GM21526 (cell line): Measurements from ENCODE around the gene PTCH2.
A peak's percentile ranks its signal among the peaks of the same experiment; 100 is the strongest.

Experiments
- ATAC-seq: cut with Tn5 transposase; IDR thresholded peaks from one replicate; pipeline ENCODE4 v1.9.1; 2021; ENCODE audit warnings: moderate library complexity; ENCODE audit not compliant: unreplicated experiment, low FRiP score

Gene PTCH2

DNA sequence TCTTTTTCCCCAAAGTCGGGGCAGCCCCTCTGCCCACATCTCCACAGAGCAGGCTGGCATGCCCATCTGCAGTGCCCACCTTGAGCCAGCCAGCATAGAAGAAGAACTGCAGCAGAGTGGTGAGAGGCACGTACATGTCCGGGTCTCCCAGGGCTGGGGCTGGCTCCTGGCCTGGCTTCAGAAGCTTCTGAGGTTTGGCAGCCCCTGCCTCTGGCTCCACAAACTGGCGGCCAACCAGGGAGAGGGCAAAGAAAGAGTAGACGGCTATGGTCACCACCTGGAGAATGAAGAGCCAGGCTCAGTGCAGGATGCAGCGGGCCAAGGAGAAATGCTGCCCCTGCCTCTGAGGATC, 58.0 kb downstream of the PTCH2 start:
- no peak for ATAC-seq

DNA sequence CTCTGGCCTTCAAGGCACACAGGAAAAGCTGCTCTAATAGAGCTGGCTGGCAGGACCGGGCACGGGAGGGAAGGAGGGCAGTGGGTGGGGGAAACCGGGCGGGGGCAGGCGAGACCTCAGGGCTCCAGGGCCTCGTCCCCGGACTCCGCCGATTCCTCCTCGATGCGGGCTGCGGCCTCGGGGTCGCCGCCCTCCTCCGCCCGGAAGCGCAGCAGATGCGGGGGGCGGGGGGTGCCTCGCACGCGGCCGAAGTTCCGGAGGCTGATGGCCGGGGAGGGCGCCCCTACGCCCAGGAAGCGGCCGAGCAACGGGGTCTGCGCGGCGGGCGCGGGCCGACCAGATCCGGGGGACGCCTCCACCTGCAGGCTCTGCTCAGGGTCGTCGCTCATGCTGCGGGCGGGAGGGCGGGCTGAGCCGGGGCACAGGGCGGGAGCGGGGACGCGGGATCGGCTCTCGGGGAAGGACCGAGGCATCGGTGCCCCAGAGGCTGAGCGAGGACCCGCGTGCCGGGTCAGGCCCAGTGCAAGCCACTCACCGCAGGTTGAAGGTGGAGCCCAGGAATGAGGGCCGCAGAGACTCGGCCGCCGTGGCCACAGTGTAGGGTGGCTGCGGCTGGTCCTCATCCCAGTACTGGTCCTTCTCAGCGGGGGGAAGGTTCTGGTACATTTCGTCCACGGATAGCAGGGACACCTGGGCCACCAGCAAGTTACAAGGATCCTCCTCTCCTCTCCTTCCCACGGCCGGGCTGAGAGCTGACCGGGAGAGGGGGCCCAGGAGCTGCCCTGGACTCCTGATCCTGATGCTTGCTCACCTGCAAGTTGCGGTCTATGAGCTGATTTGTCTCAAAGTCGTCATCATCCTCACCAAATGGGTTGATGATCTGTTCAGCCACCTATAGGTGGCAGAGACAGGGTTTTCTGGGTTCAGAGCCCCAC, 58.7 kb downstream of the PTCH2 start:
- ATAC-seq, result no peak

- no peak for ATAC-seq
Measured at GRCh38 chr1:44783697-44784093, 59.4 kb downstream of the PTCH2 start.

GRCh38 chr1:44780583-44781121, 62.4 kb downstream of the PTCH2 start:
- ATAC-seq, result no peak

GRCh38 chr1:44778705-44779576, 64.1 kb downstream of the PTCH2 start:
- no peak for ATAC-seq

DNA sequence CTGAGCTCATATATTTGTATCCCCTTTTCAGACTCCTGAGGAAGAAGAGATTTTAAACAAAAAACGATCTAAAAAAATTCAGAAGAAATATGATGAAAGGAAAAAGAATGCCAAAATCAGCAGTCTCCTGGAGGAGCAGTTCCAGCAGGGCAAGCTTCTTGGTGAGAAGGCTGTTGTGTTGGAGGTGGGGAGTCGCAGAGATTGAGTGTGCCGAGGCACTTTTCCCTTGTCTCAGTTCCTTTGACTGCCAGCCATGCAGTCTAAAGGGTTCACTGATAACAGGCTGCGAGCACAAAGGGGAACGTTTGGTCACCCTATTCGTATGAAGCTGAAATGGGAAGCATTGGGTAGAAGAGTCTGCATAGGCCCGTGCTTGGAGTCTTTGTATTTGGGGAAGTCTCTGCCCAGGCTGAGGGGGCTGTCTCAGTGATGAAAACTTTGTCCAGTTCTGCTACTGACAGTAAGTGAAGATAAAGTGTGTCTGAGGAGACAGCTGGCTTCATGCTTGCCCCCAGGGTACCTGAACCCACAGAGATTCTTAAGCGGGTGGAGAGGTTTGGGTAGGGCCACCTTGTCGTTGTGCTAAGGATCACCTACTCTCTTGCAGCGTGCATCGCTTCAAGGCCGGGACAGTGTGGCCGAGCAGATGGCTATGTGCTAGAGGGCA, 65.0 kb downstream of the PTCH2 start:
- no peak for ATAC-seq

DNA sequence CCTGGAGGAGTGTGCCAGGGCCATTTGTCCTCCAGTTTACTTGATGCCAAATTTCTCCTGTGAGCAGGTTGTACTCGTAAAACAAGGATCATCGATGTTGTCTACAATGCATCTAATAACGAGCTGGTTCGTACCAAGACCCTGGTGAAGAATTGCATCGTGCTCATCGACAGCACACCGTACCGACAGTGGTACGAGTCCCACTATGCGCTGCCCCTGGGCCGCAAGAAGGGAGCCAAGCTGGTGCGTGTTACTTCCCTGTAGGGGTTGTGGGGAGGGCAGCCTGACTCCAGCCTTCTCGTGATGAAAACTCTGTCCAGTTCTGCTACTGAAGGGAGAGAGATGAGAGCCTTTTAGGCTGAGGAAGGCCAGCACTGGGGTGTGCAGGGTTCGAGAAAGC, 65.5 kb downstream of the PTCH2 start:
- ATAC-seq, result no peak

GRCh38 chr1:44776730-44777068, 66.4 kb downstream of the PTCH2 start:
- ATAC-seq, result no peak

GRCh38 chr1:44775930-44776729, 66.9 kb downstream of the PTCH2 start:
- ATAC-seq, result peak; percentile 18

GRCh38 chr1:44775078-44775929, 67.7 kb downstream of the PTCH2 start, which contains the start of gene RPS8:
Gene RPS8 (plus strand): TSS chr1:44775540. CDS start chr1:44775597, 57 bp downstream.
- ATAC-seq, result peak; percentile 68
